Measurements from ENCODE around the gene SUPT7L. TPM values are rescaled to one million over a fixed set of nuclear protein-coding genes. Genes with fewer than 3 reads are reported as not detected.

SUPT7L gene
- total RNA-seq = 29.7 TPM
- long read RNA-seq, full-length matches to known transcripts = 47 of 63 reads
- long read RNA-seq, partial matches to known transcripts = 4 of 63 reads
- long read RNA-seq, other reads (novel, unspliced or antisense) = 12 of 63 reads

GRCh38 chr2:27663285-27664153, at the start of gene SUPT7L, which contains the start of gene SLC4A1AP:
SUPT7L (minus strand) TSS chr2:27663614; CDS start chr2:27662192, 1,422 bp downstream.
SLC4A1AP (plus strand) TSS chr2:27663889; CDS start chr2:27663915, 26 bp downstream.
- Histone ChIP-seq H3K9me3 (replicated peaks) (no peaks in the 10 kb centered on the region), H3K27me3 (ENCODE audit: low read depth) (no peaks in the 10 kb centered on the region), H3K4me1 (peaks cover 56% of the 10 kb centered on the region), H3K36me3 (peaks cover 59% of the 10 kb centered on the region), H3K27ac (replicated peaks) (peak within 1 kb of the TSS; percentile 91), H3K4me3 (peak within 1 kb of the TSS; percentile 86)
- intact Hi-C loops (cut with micrococcal nuclease) = no loop called here
- no peak for TF ChIP-seq CTCF (IDR thresholded peaks at IDR 0.05; ENCODE audit: borderline replicate concordance)
- DNase-seq = peak; percentile 64

GRCh38 chr2:27713201-27713600, 49.8 kb upstream of the SUPT7L start:
- H3K27me3 ChIP-seq (ENCODE audit: low read depth) = no peaks in the 10 kb centered on the region
- peaks cover 72% of the 10 kb centered on the region for H3K4me1 ChIP-seq
- intact Hi-C loops (cut with micrococcal nuclease) = no loop called here
- DNase-seq = no peak
- peak overlapping the region; percentile 96 for H3K27ac ChIP-seq (replicated peaks)
- H3K36me3 ChIP-seq = no peaks in the 10 kb centered on the region
- H3K9me3 ChIP-seq (replicated peaks) = no peaks in the 10 kb centered on the region
- TF ChIP-seq CTCF (IDR thresholded peaks at IDR 0.05; ENCODE audit: borderline replicate concordance) = no peak
- no peak overlapping the region for H3K4me3 ChIP-seq

GRCh38 chr2:27712522-27712921, 49.1 kb upstream of the SUPT7L start:
- no peak for TF ChIP-seq CTCF (IDR thresholded peaks at IDR 0.05; ENCODE audit: borderline replicate concordance)
- DNase-seq = no peak
- no peak overlapping the region for H3K27ac ChIP-seq (replicated peaks)
- peaks cover 74% of the 10 kb centered on the region for H3K4me1 ChIP-seq
- no peaks in the 10 kb centered on the region for H3K9me3 ChIP-seq (replicated peaks)
- H3K27me3 ChIP-seq (ENCODE audit: low read depth) = no peaks in the 10 kb centered on the region
- H3K4me3 ChIP-seq = no peak overlapping the region
- intact Hi-C loops (cut with micrococcal nuclease) = no loop called here
- no peaks in the 10 kb centered on the region for H3K36me3 ChIP-seq

GRCh38 chr2:27711804-27712203, 48.4 kb upstream of the SUPT7L start:
- TF ChIP-seq CTCF (IDR thresholded peaks at IDR 0.05; ENCODE audit: borderline replicate concordance) = no peak
- Histone ChIP-seq H3K27me3 (ENCODE audit: low read depth) (no peaks in the 10 kb centered on the region), H3K4me1 (peaks cover 74% of the 10 kb centered on the region), H3K9me3 (replicated peaks) (no peaks in the 10 kb centered on the region), H3K27ac (replicated peaks) (peak overlapping the region; percentile 35), H3K36me3 (no peaks in the 10 kb centered on the region), H3K4me3 (no peak overlapping the region)
- intact Hi-C loops (cut with micrococcal nuclease) = no loop called here
- DNase-seq = no peak

- no peak for DNase-seq
- peaks cover 76% of the 10 kb centered on the region for H3K4me1 ChIP-seq
- H3K27me3 ChIP-seq (ENCODE audit: low read depth) = no peaks in the 10 kb centered on the region
- no peak overlapping the region for H3K4me3 ChIP-seq
- H3K36me3 ChIP-seq = no peaks in the 10 kb centered on the region
- H3K27ac ChIP-seq (replicated peaks) = no peak overlapping the region
- TF ChIP-seq CTCF (IDR thresholded peaks at IDR 0.05; ENCODE audit: borderline replicate concordance) = no peak
- intact Hi-C loops (cut with micrococcal nuclease) = no loop called here
- no peaks in the 10 kb centered on the region for H3K9me3 ChIP-seq (replicated peaks)
These were observed 47.4 kb upstream of the SUPT7L start for GRCh38 chr2:27710640-27711430.

All from left ventricle myocardium inferior (tissue), 1 donor.